ENCODE data around the gene ARNT2.
A peak's percentile ranks its signal among the peaks of the same experiment; 100 is the strongest.
"Not testable (repeated sequence)": the region's sequence is repeated elsewhere in the genome, so short reads cannot be mapped to it uniquely, and the experiment has no call there.

The ARNT2 gene

GRCh38 chr15:80494351-80494751 is 90.2 kb downstream of the ARNT2 start:
- DNase-seq: no peak

DNA sequence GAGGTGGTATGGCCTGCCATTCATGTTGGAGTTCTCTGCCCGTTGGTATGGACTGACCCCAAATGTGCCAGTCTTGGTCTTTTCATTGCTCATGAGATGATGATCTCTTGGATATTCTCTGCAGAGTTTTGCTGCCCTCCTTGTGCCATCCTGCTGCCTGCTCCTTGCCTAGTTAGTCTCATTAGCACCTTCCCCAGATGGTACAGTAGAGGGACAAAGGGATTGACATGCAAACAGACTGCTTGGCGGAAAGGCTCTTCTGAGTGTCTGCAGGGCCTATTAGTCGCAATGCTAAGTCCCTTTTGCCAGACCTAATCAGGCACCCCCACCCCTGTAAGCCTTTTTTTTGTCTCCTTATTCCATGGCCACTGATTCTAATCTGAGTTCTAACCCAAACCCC is 90.6 kb downstream of the ARNT2 start:
- DNase-seq: no peak

DNA sequence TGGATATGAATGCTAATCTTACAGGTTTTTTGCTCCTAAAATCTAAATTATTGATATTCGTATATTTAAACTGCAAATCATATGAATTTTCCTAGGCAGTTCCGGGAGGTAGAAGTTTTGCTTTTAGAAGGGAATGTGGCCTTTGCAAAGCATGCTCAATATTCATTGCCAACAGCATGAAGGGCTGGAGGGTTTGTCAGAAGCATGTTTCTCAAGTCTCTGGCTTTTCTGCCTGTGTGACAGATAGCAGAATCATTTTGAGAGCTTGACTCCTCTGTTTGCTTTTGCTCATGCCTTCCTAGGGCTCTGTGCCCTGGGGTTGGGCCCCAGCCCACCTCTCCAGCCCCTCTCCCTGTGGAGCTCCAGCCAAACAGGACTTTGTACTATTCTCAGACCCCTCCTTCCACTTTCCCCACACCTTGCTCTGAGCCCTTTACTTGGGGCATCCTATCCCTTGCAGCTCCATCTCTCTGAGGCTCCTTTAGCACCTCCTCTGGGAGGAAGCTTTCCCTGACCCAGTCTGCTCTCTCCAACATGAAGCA is 91.3 kb downstream of the ARNT2 start:
- DNase-seq: no peak

DNA sequence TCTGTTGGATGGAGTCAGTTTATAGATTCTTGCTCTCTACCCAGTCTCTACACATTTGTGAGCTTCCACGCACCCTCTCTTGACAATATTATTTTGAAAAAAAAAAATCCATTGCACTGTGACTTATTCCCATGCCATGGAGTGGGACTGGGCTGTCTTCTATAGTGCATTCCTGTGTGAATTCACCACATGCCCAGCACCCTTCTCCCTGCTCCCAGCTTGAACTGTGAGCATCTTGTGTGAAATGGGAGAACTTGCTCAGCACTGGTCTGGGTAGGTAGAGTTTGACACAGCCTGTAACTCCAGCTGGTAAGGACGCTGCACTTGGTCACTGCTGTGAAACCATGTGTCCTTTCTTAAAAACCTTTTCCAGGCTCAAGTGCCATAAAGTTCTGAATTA is 91.9 kb downstream of the ARNT2 start:
- DNase-seq: no peak

DNA sequence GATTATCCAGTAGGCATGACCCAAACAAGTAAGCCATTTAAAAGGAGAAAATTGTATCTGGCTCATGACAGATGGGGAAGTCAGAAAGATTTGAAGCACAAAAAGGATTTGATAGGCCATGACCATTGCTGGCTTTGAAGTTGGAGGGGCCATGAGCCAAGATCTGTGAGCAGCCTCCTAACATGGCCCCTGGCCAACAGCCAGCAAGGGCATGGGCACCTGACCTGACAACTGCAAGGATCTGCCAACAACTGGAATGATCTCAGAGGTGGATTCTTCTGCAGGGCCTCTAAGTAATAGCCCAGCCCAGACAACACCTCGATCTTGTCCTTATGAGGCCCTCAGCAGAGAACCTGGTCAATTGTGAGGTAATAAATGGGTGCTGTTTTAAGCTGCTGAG is 93.0 kb downstream of the ARNT2 start:
- no peak for DNase-seq

DNA sequence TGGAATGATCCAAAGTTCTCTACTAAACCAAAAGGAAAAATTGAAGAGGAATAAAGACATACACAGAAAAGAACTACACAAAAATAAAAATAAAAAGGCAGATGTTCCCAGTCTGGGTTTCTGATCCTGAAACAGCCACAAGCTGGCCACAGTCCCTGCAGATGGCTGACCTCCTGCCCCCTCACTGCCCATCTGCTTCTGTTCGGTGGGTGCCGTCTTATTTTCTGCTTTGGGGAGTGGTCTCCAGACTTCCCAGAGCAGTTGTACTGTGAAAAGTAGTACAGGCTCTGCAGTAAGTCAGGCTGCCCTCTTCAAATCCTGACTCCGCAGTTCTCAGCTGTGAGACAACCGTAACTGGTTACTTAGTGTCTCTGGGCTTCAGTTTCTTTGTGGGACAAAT is 94.5 kb downstream of the ARNT2 start:
- DNase-seq: no peak

- no peak for DNase-seq
Observed at GRCh38 chr15:80500021-80500420, 95.8 kb downstream of the ARNT2 start.

- no peak for DNase-seq
Observed at GRCh38 chr15:80501476-80501875, 97.3 kb downstream of the ARNT2 start.

DNA sequence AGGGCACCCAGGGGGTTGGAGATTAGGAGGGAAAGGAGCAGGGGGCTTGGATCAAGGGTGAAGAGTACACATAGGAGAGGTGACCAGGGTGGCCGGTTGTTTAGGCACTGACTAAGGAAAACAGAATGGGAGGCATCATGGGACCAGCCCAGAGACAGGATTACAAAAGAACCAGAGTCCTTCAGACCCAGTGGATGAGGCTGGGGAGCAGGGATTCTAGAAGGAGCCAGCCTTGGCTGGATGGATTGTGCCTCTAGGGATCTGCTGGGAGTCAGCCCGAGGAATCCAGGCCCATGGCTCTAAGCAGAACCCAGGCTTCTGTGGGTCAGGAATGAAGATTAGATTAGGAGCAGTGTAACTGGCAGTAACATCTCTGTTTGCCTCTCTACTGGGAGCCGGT is 98.6 kb downstream of the ARNT2 start:
- DNase-seq: no peak

DNA sequence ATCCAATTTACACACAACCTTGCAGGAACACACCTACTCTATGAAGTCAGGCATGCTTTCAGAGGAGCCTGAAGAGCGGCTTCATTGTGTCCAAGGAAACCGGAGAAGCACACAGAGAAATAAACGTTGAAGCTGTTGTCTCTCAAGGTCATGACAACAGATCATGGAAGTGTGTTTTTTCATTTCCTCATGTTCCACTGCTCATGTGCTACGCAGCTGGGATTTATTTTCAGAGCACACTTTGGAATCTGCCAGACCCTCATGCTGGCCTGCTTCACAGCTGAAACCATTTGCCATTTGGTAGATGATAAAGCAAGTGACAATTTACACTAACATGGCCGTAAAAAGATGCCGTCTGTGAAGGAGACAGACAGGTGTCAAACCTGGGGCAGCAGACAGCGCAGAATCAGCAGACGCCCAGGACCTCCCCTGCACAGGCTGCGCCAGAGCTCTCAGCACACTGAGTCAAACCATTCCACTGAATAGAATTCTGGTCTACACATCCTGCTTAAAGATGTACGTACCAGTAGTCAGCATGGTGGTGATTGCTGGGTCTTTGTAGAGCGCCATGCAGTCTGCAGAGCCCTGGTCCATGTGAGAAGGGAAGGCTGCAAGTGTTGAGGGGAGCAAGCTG is 99.3 kb downstream of the ARNT2 start:
- DNase-seq: no peak

GRCh38 chr15:80504931-80505330 is 100.7 kb downstream of the ARNT2 start:
- DNase-seq: no peak

GRCh38 chr15:80506286-80506893 is 102.2 kb downstream of the ARNT2 start:
- DNase-seq: no peak

GRCh38 chr15:80507131-80507530 is 102.9 kb downstream of the ARNT2 start:
- no peak for DNase-seq

DNA sequence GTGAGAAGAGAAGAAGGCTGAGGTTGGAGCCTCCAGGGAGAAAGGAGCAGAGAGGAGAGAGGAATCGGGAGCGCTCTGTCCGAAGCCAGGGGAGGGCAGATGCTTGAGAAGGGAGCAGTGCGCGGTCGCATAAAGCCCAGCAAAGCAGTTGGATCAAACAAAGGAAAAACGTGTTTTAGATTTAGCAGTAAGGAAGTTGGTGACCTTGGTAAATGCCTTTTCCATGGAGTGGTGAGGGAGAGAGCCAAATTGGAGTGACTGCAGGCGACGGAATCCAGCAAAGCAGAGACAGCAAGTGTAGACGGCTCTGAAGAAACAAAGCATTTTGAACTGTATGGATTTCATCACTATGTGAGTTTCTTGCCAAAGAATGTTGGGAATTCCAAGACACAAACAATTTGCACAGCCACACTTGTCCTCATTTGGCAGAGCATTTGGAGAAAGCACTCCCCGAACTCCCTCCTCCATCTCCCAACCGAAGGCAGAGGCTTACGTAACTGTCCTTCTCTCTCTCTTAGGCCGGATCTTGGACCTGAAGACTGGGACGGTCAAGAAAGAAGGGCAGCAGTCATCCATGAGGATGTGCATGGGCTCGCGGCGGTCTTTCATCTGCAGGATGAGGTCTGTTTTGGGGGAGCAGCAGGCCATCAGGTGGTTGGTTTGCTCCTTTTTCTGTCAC is 103.6 kb downstream of the ARNT2 start:
- no peak for DNase-seq

- no peak for DNase-seq
Observed at GRCh38 chr15:80508783-80509182, 104.6 kb downstream of the ARNT2 start.

DNA sequence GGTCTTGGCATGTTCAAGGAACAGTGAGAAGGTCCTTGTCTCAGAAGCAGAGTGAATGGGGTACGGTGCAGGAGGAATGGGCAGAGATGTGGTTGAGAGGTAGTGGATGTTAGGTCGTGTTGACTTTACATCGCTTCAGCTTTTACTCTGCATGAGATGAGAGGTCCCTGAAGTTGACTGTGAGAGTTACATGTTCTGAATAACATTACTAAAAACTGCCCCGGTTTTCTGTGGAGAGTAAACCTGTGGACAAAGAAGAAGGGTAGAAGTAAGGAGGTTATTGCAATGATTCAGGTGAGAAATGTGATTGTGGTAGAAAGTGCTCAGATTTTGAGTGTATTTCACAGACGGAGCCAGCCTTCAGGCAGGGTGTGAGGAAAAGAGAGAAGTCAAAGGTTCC is 105.6 kb downstream of the ARNT2 start:
- DNase-seq: no peak

DNA sequence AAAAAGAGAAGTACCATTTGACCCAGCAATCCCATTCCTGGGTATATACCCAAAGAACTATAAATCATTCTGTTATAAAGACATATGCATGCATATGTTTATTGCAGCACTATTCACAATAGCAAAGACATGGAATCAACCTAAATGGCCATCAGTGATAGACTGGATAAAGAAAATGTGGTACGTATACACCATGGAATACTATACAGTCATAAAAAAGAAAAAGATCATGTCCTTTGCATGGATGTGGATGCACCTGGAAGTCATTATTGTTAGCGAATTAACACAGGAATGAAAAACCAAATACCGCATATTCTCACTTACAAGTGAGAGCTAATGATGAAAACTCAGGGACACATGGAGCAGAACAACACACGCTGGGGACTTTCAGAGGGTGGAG is 106.8 kb downstream of the ARNT2 start:
- DNase-seq: not testable (repeated sequence)

DNA sequence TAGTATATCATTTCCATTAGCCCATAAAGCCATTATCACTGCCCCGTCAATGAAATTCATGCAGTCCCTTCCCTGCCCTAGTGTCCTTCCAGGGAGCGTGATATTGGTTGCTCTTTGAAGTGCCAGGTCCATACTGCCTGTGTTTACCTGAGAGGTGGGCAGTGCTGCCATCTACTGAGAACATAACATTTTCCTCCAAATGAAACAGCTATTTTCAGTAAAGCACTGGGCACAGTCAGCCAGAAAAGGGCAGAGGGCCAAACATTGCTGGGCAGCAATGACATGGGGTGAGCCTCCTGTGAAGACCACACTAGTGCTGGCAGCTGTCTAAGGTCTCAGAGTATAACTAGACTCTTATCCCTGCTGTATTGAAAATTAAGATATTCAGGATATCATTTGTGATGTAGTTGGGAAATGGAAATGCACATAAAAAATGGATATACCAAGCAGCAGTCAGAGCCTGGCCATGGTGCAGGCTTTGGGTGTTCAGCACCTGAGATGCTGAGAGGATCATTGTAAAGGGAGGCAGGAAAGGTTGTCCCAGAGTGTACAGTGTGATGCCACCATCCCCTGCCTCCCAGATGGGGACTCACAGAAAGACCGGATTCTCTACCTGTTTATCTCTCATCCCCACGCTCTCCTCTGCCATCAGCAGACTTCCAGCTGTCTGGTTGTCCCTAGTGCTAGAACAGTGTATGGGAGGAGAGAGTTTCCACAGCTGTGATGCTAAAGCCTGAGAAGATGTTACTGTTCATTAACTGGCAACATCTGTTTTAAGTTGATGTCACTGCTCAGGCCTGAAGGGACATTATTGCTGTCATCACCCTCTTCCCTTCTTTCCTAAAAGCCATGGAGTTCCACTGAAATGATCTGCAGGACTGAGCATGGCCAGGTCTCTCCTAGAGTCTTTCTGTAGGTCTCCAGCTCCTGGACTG is 108.8 kb downstream of the ARNT2 start:
- DNase-seq: peak; percentile 0

DNA sequence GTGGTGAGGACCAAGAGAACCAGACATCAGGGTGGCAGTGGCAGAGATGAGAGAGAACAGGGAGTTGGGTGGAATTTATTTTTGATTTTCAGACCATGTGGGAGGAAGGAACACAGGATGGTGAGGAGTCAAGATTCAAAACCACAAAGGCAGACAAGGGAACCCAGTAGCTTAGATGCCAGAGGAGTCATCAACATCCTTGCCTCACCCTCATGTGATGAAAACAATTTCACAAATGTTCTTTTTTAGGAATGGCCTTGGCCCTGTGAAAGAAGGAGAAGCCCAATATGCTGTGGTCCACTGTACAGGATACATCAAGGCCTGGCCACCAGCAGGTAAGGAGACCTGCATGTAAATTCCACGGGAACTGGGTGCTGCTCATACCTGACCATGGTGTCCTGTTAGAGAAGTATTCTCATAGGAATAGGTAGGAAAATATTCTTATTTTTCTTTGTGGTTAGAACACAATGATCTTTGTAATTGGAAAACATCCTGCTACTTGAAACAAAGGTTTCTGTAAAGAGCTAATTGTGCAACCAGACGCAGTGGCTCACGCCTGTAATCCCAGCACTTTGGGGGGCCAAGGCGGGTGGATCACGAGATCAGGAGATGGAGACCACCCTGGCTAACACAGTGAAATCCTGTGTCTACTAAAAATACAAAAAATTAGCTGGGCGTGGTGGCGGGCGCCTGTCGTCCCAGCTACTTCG is 110.0 kb downstream of the ARNT2 start:
- no peak for DNase-seq

DNA sequence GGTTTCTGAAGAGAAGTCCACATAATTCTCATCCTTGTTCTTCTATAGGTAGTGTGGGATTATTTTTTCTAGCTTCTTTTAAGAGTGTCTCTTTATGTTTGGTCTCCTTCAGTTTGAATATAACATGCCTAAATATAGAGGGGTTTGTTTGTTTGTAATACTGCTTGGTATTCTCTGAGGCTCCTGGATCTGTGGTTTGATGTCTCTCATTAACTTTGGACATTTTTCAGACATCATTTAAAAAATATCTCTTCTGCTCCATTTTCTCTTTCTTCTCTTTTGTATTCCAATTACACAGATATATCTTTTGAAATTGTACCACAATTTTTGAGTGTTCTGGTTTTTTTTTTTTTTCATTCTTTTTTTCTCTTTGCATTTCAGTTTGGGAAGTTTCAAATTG is 113.1 kb downstream of the ARNT2 start:
- DNase-seq: no peak

DNA sequence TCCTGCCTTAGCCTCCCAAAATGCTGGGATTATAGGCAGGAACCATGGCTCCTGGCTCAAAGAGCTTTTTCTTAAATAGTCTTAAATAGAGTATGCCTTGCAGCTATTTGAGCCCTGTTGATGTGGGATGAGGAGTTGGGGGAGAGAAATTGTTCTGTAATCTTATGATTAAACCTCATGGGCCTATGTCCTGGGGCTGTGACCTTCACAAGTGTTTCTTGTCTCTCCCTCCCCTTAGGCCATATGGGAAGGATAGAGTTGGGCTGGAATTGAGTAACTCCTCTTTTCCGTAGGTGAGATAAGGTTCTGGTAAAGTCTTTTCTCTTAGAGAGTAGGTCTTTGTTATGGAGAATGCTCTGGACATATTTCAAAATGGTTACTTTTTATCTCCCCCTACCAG is 114.3 kb downstream of the ARNT2 start:
- DNase-seq: no peak

GRCh38 chr15:80523746-80524145 is 119.6 kb downstream of the ARNT2 start:
- DNase-seq: no peak

- DNase-seq: no peak
Observed at GRCh38 chr15:80525853-80526252, 121.7 kb downstream of the ARNT2 start.
